ENCODE measurements around the gene SZT2. TPM values are rescaled to one million over a fixed set of nuclear protein-coding genes. Genes with fewer than 3 reads are reported as not detected.
A peak's percentile ranks its signal among the peaks of the same experiment; 100 is the strongest.

SZT2 gene
- total RNA-seq, 3 donors from 2014 or later (not counting 1 experiment from before 2014, with no cell fraction given) = 103 to 128 (median 123) TPM

DNA sequence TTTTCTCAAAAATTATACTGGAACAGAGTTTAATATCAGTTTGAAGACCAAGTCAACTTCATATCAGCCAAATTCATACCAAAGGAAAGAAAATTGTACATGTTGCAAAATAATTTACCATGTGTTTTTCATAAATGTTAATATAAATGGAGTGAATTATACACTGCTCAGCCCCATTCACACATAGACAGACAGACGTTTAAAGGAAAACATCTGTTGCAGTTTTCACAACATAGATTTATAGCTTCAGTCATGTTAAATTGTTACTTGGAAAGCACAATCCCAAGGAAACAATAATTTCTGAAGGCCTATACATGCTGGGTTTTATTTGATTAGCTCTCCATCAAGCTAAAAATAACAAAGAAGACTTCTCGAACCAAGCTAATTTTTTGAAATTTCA is 91.8 kb downstream of the SZT2 start:
- intact Hi-C loops (cut with micrococcal nuclease) = no loop called here
- H3K27me3 Mint-ChIP-seq (ENCODE audit: low read depth in 2 of 2) = peaks cover 5 to 8% of the 10 kb centered on the region in 2 donors
- peaks cover 5 to 6% of the 10 kb centered on the region in 2 donors for H3K4me1 Mint-ChIP-seq

DNA sequence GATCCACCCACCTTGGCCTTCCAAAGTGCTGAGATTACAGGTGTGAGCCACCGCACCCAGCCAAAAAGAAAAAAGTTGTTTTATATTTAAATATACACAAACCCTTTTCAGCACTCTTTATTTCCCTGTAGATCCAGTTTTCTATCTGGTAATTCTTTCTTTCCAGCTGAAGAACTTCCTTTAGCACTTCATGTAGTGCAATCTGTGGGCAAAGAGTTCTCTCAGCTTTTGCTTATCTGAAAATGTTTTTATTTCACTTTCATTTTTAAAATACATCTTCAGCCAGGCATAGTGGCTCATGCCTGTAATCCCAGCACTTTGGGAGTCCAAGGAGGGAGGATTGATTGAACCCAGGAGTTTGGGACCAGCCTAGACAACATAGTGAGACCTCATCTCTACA is 92.5 kb downstream of the SZT2 start:
- Mint-ChIP-seq H3K4me3 (no peak overlapping the region), H3K9me3 (no peaks in the 10 kb centered on the region), H3K27ac (peak overlapping the region in 1 of 2 donors; percentile 46), H3K4me1 (peaks cover 5 to 6% of the 10 kb centered on the region in 2 donors), H3K36me3 (no peaks in the 10 kb centered on the region), H3K27me3 (ENCODE audit: low read depth in 2 of 2) (peaks cover 5 to 8% of the 10 kb centered on the region in 2 donors)
- Histone ChIP-seq H3K27ac (ENCODE audit: low read length) (no peak overlapping the region), H3K27me3 (ENCODE audit: control insufficient read depth, insufficient read depth, low read length) (no peaks in the 10 kb centered on the region), H3K4me3 (ENCODE audit: low read length) (no peak overlapping the region), H3K4me1 (ENCODE audit: control insufficient read depth, insufficient read depth, low read length) (peaks cover 4% of the 10 kb centered on the region), H3K9me3 (ENCODE audit: control insufficient read depth, insufficient read depth, low read length) (no peaks in the 10 kb centered on the region), H3K36me3 (ENCODE audit: control insufficient read depth, insufficient read depth, low read length) (no peaks in the 10 kb centered on the region)
- ATAC-seq = no peak
- no peak for DNase-seq
- WGBS (ENCODE audit: insufficient coverage) = no CpG with 5 or more reads among the region's 1 CpG
- TF ChIP-seq, protein P1, sequence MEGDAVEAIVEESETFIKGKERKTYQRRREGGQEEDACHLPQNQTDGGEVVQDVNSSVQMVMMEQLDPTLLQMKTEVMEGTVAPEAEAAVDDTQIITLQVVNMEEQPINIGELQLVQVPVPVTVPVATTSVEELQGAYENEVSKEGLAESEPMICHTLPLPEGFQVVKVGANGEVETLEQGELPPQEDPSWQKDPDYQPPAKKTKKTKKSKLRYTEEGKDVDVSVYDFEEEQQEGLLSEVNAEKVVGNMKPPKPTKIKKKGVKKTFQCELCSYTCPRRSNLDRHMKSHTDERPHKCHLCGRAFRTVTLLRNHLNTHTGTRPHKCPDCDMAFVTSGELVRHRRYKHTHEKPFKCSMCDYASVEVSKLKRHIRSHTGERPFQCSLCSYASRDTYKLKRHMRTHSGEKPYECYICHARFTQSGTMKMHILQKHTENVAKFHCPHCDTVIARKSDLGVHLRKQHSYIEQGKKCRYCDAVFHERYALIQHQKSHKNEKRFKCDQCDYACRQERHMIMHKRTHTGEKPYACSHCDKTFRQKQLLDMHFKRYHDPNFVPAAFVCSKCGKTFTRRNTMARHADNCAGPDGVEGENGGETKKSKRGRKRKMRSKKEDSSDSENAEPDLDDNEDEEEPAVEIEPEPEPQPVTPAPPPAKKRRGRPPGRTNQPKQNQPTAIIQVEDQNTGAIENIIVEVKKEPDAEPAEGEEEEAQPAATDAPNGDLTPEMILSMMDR (IDR thresholded peaks at IDR 0.05) = no peak
- intact Hi-C loops (cut with micrococcal nuclease) = no loop called here

More for the DNA sequence above, 91.8 kb downstream of the SZT2 start:
- Mint-ChIP-seq H3K36me3 (no peaks in the 10 kb centered on the region), H3K27ac (no peak overlapping the region), H3K9me3 (no peaks in the 10 kb centered on the region), H3K4me3 (no peak overlapping the region)
- H3K36me3 ChIP-seq (ENCODE audit: control insufficient read depth, insufficient read depth, low read length) = no peaks in the 10 kb centered on the region
- DNase-seq (no peak), ATAC-seq (no peak)
- WGBS (ENCODE audit: insufficient coverage) = no CpG with 5 or more reads among the region's 2 CpGs
- H3K4me3 ChIP-seq (ENCODE audit: low read length) = no peak overlapping the region
- peaks cover 4% of the 10 kb centered on the region for H3K4me1 ChIP-seq (ENCODE audit: control insufficient read depth, insufficient read depth, low read length)
- TF ChIP-seq, protein P1 (IDR thresholded peaks at IDR 0.05) = no peak
- H3K27ac ChIP-seq (ENCODE audit: low read length) = no peak overlapping the region
- no peaks in the 10 kb centered on the region for H3K27me3 ChIP-seq (ENCODE audit: control insufficient read depth, insufficient read depth, low read length)
- no peaks in the 10 kb centered on the region for H3K9me3 ChIP-seq (ENCODE audit: control insufficient read depth, insufficient read depth, low read length)

DNA sequence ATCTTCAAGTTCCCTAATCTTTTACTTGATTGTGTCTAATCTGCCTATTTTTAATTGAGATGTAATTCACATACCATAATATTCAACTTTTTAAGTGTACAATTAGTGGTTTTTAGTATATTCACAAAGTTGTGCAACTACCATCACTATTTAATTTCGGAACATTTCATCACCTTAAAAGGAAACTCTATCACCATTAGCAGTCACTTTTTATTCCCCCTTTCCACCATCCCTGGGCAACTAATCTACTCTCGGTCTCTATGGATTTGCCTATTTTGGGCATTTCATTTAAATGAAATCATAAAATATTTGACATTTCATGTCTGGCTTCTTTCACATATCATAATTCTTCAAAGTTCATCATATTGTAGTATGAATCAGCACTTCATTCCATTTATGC is 94.7 kb downstream of the SZT2 start:
- H3K4me1 Mint-ChIP-seq = peaks cover 5 to 6% of the 10 kb centered on the region in 2 donors
- ATAC-seq = no peak
- peaks cover 7% of the 10 kb centered on the region for H3K36me3 Mint-ChIP-seq
- DNase-seq = no peak
- Histone ChIP-seq H3K4me1 (ENCODE audit: control insufficient read depth, insufficient read depth, low read length) (peaks cover 4% of the 10 kb centered on the region), H3K9me3 (ENCODE audit: control insufficient read depth, insufficient read depth, low read length) (no peaks in the 10 kb centered on the region), H3K36me3 (ENCODE audit: control insufficient read depth, insufficient read depth, low read length) (no peaks in the 10 kb centered on the region), H3K27me3 (ENCODE audit: control insufficient read depth, insufficient read depth, low read length) (no peaks in the 10 kb centered on the region), H3K4me3 (ENCODE audit: low read length) (no peak overlapping the region), H3K27ac (ENCODE audit: low read length) (no peak overlapping the region)
- H3K27me3 Mint-ChIP-seq (ENCODE audit: low read depth in 2 of 2) = peaks cover 5% of the 10 kb centered on the region in 2 donors
- no peak overlapping the region for H3K4me3 Mint-ChIP-seq
- no peak overlapping the region for H3K27ac Mint-ChIP-seq
- TF ChIP-seq, protein P1 (IDR thresholded peaks at IDR 0.05) = no peak
- 90% methylated on average over 2 of the region's 2 CpGs for WGBS (ENCODE audit: insufficient coverage)
- no peaks in the 10 kb centered on the region for H3K9me3 Mint-ChIP-seq
- intact Hi-C loops (cut with micrococcal nuclease) = no loop called here

DNA sequence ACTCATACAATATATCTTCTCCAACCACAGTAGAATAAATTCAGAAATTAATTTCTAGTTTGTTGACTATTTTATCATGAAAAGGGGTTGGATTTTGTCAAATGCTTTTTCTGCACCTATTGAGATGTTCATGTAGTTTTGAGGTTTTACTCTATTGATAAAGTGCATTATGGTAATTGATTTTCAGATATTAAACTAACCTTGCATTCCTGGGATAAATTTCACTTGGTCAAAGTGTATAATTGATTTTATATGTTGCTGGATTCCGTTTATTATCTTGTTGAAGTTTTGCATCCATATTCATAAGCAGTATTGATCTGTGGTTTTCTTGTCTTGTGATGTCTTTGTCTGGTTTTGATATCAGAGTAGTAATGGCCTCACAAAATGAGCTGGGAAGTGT is 98.5 kb downstream of the SZT2 start:
- peaks cover 14% of the 10 kb centered on the region for H3K36me3 Mint-ChIP-seq
- Histone ChIP-seq H3K36me3 (ENCODE audit: control insufficient read depth, insufficient read depth, low read length) (no peaks in the 10 kb centered on the region), H3K4me3 (ENCODE audit: low read length) (no peak overlapping the region), H3K4me1 (ENCODE audit: control insufficient read depth, insufficient read depth, low read length) (no peaks in the 10 kb centered on the region), H3K9me3 (ENCODE audit: control insufficient read depth, insufficient read depth, low read length) (no peaks in the 10 kb centered on the region), H3K27me3 (ENCODE audit: control insufficient read depth, insufficient read depth, low read length) (no peaks in the 10 kb centered on the region), H3K27ac (ENCODE audit: low read length) (no peak overlapping the region)
- intact Hi-C loops (cut with micrococcal nuclease) = no loop called here
- DNase-seq (no peak), ATAC-seq (no peak)
- H3K4me3 Mint-ChIP-seq = no peak overlapping the region
- TF ChIP-seq, protein P1 (IDR thresholded peaks at IDR 0.05) = no peak
- H3K27ac Mint-ChIP-seq = no peak overlapping the region
- peaks cover 0 to 9% of the 10 kb centered on the region in 2 donors for H3K9me3 Mint-ChIP-seq
- WGBS (ENCODE audit: insufficient coverage) = 89% methylated on average over 1 of the region's 1 CpG
- peaks cover 9 to 16% of the 10 kb centered on the region in 2 donors for H3K27me3 Mint-ChIP-seq (ENCODE audit: low read depth in 2 of 2)
- H3K4me1 Mint-ChIP-seq = no peaks in the 10 kb centered on the region
